ENCODE data around the gene DLL1.
"Not testable (repeated sequence)": the region's sequence is repeated elsewhere in the genome, so short reads cannot be mapped to it uniquely, and the experiment has no call there.

The DLL1 gene

GRCh38 chr6:170290296-170291128 is at the start of gene DLL1:
Gene DLL1, minus strand, starts transcription at chr6:170291078. Its CDS starts 939 bp downstream, at chr6:170290139.
- peak; percentile 49 for DNase-seq

- not testable (repeated sequence) for DNase-seq
Observed at GRCh38 chr6:170335199-170335598, 44.3 kb upstream of the DLL1 start.

- DNase-seq: no peak
Observed at GRCh38 chr6:170329321-170329720, 38.4 kb upstream of the DLL1 start.

GRCh38 chr6:170317718-170318117 is 26.8 kb upstream of the DLL1 start:
- no peak for DNase-seq

- no peak for DNase-seq
Observed at GRCh38 chr6:170317076-170317475, 26.2 kb upstream of the DLL1 start.

GRCh38 chr6:170316071-170316470 is 25.2 kb upstream of the DLL1 start:
- no peak for DNase-seq

GRCh38 chr6:170314983-170315382 is 24.1 kb upstream of the DLL1 start:
- DNase-seq: no peak

GRCh38 chr6:170313716-170314295 is 22.9 kb upstream of the DLL1 start:
- DNase-seq: no peak

- DNase-seq: no peak
Observed at GRCh38 chr6:170312876-170313275, 22.0 kb upstream of the DLL1 start.

- DNase-seq: no peak
Observed at GRCh38 chr6:170311696-170312095, 20.8 kb upstream of the DLL1 start.

GRCh38 chr6:170308761-170309160 is 17.9 kb upstream of the DLL1 start:
- no peak for DNase-seq

GRCh38 chr6:170307080-170307545 is 16.2 kb upstream of the DLL1 start:
- DNase-seq: no peak

- DNase-seq: peak; percentile 98
Observed at GRCh38 chr6:170306324-170307079, 15.6 kb upstream of the DLL1 start, which contains the start of gene FAM120B. Gene FAM120B, plus strand, starts transcription at chr6:170306758. Its CDS starts 10,633 bp downstream, at chr6:170317391.

- no peak for DNase-seq
Observed at GRCh38 chr6:170305805-170306323, 15.0 kb upstream of the DLL1 start.

- DNase-seq: no peak
Observed at GRCh38 chr6:170301184-170301583, 10.3 kb upstream of the DLL1 start.

GRCh38 chr6:170298688-170299087 is 7.8 kb upstream of the DLL1 start:
- DNase-seq: no peak

- DNase-seq: no peak
Observed at GRCh38 chr6:170297576-170298330, 6.9 kb upstream of the DLL1 start.

- no peak for DNase-seq
Observed at GRCh38 chr6:170296746-170297575, 6.1 kb upstream of the DLL1 start.

GRCh38 chr6:170296423-170296745 is 5.5 kb upstream of the DLL1 start:
- DNase-seq: no peak

- peak; percentile 58 for DNase-seq
Observed at GRCh38 chr6:170295510-170296422, 4.9 kb upstream of the DLL1 start.
